ENCODE data around the gene MCM10. TPM values are rescaled to one million over a fixed set of nuclear protein-coding genes. Genes with fewer than 3 reads are reported as not detected.
"Not testable (repeated sequence)": the region's sequence is repeated elsewhere in the genome, so short reads cannot be mapped to it uniquely, and the experiment has no call there.

MCM10 gene
- total RNA-seq, 1 donor from 2014 or later: 16.2 TPM

- no peak for TF ChIP-seq CTCF (conservative IDR thresholded peaks at IDR 0.05; ENCODE audit: low read depth, low read length)
- DNase-seq (ENCODE audit: low read depth): no peak
These were observed 75.3 kb downstream of the MCM10 start for GRCh38 chr10:13236638-13237037.

GRCh38 chr10:13238271-13239077, 77.1 kb downstream of the MCM10 start:
- no peak for DNase-seq (ENCODE audit: low read depth)
- TF ChIP-seq CTCF (conservative IDR thresholded peaks at IDR 0.05; ENCODE audit: low read depth, low read length): no peak
- no peak overlapping the region for H3K4me3 ChIP-seq (ENCODE audit: low read depth, low read length)

More at GRCh38 chr10:13236638-13237037, 75.3 kb downstream of the MCM10 start:
- no peak overlapping the region for H3K4me3 ChIP-seq (ENCODE audit: low read depth, low read length)

- TF ChIP-seq CTCF (conservative IDR thresholded peaks at IDR 0.05; ENCODE audit: low read depth, low read length): no peak
- no peak for DNase-seq (ENCODE audit: low read depth)
- no peak overlapping the region for H3K4me3 ChIP-seq (ENCODE audit: low read depth, low read length)
These were observed 78.6 kb downstream of the MCM10 start for GRCh38 chr10:13239923-13240322.

GRCh38 chr10:13241613-13242012, 80.3 kb downstream of the MCM10 start:
- TF ChIP-seq CTCF (conservative IDR thresholded peaks at IDR 0.05; ENCODE audit: low read depth, low read length): no peak
- no peak overlapping the region for H3K4me3 ChIP-seq (ENCODE audit: low read depth, low read length)
- no peak for DNase-seq (ENCODE audit: low read depth)

GRCh38 chr10:13242260-13242659, 80.9 kb downstream of the MCM10 start:
- not testable (repeated sequence) for DNase-seq (ENCODE audit: low read depth)

GRCh38 chr10:13247246-13247645, 85.9 kb downstream of the MCM10 start:
- no peak for TF ChIP-seq CTCF (conservative IDR thresholded peaks at IDR 0.05; ENCODE audit: low read depth, low read length)
- H3K4me3 ChIP-seq (ENCODE audit: low read depth, low read length): no peak overlapping the region
- no peak for DNase-seq (ENCODE audit: low read depth)

More at GRCh38 chr10:13242260-13242659, 80.9 kb downstream of the MCM10 start:
- not testable (repeated sequence) for H3K4me3 ChIP-seq (ENCODE audit: low read depth, low read length)

- no peak for TF ChIP-seq CTCF (conservative IDR thresholded peaks at IDR 0.05; ENCODE audit: low read depth, low read length)
- DNase-seq (ENCODE audit: low read depth): no peak
These were observed 86.4 kb downstream of the MCM10 start for GRCh38 chr10:13247784-13248183.

More at GRCh38 chr10:13247784-13248183, 86.4 kb downstream of the MCM10 start:
- H3K4me3 ChIP-seq (ENCODE audit: low read depth, low read length): no peak overlapping the region

Data from epithelial cell of proximal tubule (primary cell).